Measurements from ENCODE around the gene MTMR6. TPM values are rescaled to one million over a fixed set of nuclear protein-coding genes. Genes with fewer than 3 reads are reported as not detected.

MTMR6 gene
- total RNA-seq, 1 experiment from 2014 or later, result 9.7 TPM

- no TSS peak for BruUV-seq (replicated peaks)
- no peaks in the 10 kb centered on the region for H3K4me1 ChIP-seq (ENCODE audit: control insufficient read depth, insufficient read depth, low read length)
- H3K9me3 ChIP-seq (ENCODE audit: control insufficient read depth, insufficient read depth, low read depth, low read length), result no peaks in the 10 kb centered on the region
- in situ Hi-C loops (cut with HindIII; ENCODE audit: low pct_unique_long_range_greater_than_20kb, low sequenced_read_pairs) (no loop called here), intact Hi-C loops (cut with micrococcal nuclease; ENCODE audit: unreplicated experiment) (no loop called here)
- no peaks in the 10 kb centered on the region for H3K36me3 ChIP-seq (ENCODE audit: control insufficient read depth, insufficient read depth, low read length)
- ChIA-PET CTCF (no interaction called here), POLR2A (no interaction called here)
- H3K27ac ChIP-seq (ENCODE audit: low read length), result no peak overlapping the region
- H3K27me3 ChIP-seq (ENCODE audit: control insufficient read depth, insufficient read depth, low read length), result no peaks in the 10 kb centered on the region
- ATAC-seq, result no peak
- TF ChIP-seq POLR2AphosphoS5 (IDR thresholded peaks at IDR 0.05; ENCODE audit: low read depth, low read length) (no peak), SIN3A (IDR thresholded peaks at IDR 0.05; ENCODE audit: borderline replicate concordance, insufficient read depth, low read depth, low read length) (no peak), TCF7L2 (IDR thresholded peaks at IDR 0.05; ENCODE audit: low read depth, low read length) (no peak)
- TF ChIP-seq, protein P1, sequence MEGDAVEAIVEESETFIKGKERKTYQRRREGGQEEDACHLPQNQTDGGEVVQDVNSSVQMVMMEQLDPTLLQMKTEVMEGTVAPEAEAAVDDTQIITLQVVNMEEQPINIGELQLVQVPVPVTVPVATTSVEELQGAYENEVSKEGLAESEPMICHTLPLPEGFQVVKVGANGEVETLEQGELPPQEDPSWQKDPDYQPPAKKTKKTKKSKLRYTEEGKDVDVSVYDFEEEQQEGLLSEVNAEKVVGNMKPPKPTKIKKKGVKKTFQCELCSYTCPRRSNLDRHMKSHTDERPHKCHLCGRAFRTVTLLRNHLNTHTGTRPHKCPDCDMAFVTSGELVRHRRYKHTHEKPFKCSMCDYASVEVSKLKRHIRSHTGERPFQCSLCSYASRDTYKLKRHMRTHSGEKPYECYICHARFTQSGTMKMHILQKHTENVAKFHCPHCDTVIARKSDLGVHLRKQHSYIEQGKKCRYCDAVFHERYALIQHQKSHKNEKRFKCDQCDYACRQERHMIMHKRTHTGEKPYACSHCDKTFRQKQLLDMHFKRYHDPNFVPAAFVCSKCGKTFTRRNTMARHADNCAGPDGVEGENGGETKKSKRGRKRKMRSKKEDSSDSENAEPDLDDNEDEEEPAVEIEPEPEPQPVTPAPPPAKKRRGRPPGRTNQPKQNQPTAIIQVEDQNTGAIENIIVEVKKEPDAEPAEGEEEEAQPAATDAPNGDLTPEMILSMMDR (IDR thresholded peaks at IDR 0.05), result no peak
- DNase-seq (ENCODE audit: low read depth, low spot score), result no peak
- H3K4me3 ChIP-seq (ENCODE audit: low read depth in 2 of 2, low read length in 2 of 2), result no peak overlapping the region
Measured at GRCh38 chr13:25213715-25214114, 73.6 kb downstream of the MTMR6 start.

DNA sequence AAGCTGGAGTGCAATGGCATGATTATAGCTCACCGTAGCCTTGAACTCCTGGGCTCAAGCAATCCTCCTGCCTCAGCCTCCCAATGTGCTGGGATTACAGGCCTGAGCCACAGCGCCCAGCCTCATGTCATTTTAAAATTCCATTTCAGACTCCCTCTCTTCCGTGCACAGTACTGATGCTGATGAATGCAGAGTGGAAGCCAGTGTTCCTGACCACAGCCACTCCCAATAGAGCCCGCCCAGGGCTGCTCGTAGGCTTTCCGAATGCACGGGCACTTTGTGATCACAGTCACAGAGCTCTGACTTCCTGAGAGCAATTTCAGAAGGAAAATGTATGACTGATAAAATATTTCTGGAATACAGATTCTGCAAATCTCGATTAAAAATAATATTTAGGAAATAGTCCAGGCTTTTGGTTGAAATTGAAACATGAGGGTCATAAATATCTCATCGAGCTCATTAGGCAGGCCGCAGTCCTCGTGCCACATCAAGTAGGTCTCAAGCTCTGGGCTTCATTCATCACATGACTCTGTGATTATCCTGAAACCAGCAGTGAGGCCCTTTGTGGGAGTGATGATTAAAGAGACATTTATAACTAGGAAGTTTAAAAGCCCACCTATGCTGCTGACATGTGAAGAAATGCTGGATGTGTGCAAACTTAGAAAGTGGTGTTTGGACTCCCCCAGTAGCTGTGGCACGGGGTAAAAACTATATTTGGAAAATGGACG, 76.3 kb downstream of the MTMR6 start:
- H3K4me3 ChIP-seq (ENCODE audit: low read depth in 2 of 2, low read length in 2 of 2), result no peak overlapping the region
- no TSS peak for BruUV-seq (replicated peaks)
- POLR2A ChIA-PET, result no interaction called here
- ATAC-seq, result no peak
- TF ChIP-seq TCF7L2 (IDR thresholded peaks at IDR 0.05; ENCODE audit: low read depth, low read length) (no peak), SIN3A (IDR thresholded peaks at IDR 0.05; ENCODE audit: borderline replicate concordance, insufficient read depth, low read depth, low read length) (no peak), POLR2AphosphoS5 (IDR thresholded peaks at IDR 0.05; ENCODE audit: low read depth, low read length) (no peak), REST (IDR thresholded peaks at IDR 0.05; ENCODE audit: insufficient read depth in 1 of 2, low read depth in 2 of 2, low read length in 1 of 2) (no peak)
- TF ChIP-seq, protein P1 (IDR thresholded peaks at IDR 0.05), result no peak
- H3K36me3 ChIP-seq (ENCODE audit: control insufficient read depth, insufficient read depth, low read length), result no peaks in the 10 kb centered on the region
- DNase-seq (ENCODE audit: low read depth, low spot score), result no peak
- no peaks in the 10 kb centered on the region for H3K9me3 ChIP-seq (ENCODE audit: control insufficient read depth, insufficient read depth, low read depth, low read length)
- H3K4me1 ChIP-seq (ENCODE audit: control insufficient read depth, insufficient read depth, low read length), result no peaks in the 10 kb centered on the region
- CTCF ChIA-PET, result no interaction called here
- in situ Hi-C loops (cut with HindIII; ENCODE audit: low pct_unique_long_range_greater_than_20kb, low sequenced_read_pairs) (no loop called here), intact Hi-C loops (cut with micrococcal nuclease; ENCODE audit: unreplicated experiment) (no loop called here)
- no peak overlapping the region for H3K27ac ChIP-seq (ENCODE audit: low read length)
- H3K27me3 ChIP-seq (ENCODE audit: control insufficient read depth, insufficient read depth, low read length), result no peaks in the 10 kb centered on the region

Measured in Panc1 (cell line).